CD14-positive monocyte (primary cell): ENCODE measurements around the gene KCNT1. TPM values are rescaled to one million over a fixed set of nuclear protein-coding genes. Genes with fewer than 3 reads are reported as not detected.

Experiments used
- DNase-seq, 3 donors: peaks; one replicate each; pipeline ENCODE4 v3.0.0-alpha.2; 2011 to 2022
- H2AFZ ChIP-seq: 2 replicates; pipeline ENCODE4 v1.6.0; 2012; ENCODE audit warnings: mild to moderate bottlenecking, low read depth, low read length, inconsistent platforms; ENCODE audit not compliant: insufficient read depth, poor library complexity, severe bottlenecking
- H3K27ac ChIP-seq, 2 donors: 1 replicate in 1 of 2; 2 replicates in 1 of 2; pipeline ENCODE4 v1.5.1; 2012 to 2013; ENCODE audit warnings: low read length in 2 of 2, control low read depth in 1 of 2, inconsistent platforms in 1 of 2, low read depth in 1 of 2, mild to moderate bottlenecking in 1 of 2
- H3K27me3 ChIP-seq, 2 donors: one replicate each; pipeline versions ENCODE4 v1.6.0 to v1.6.1; 2011 to 2013; ENCODE audit warnings: low read length in 2 of 2; ENCODE audit not compliant: control insufficient read depth in 2 of 2, insufficient read depth in 2 of 2
- H3K36me3 ChIP-seq, 2 donors: replicated peaks in 1 of 2; 1 replicate in 1 of 2; 2 replicates in 1 of 2; pipeline versions ENCODE4 v1.5.1 to v1.6.1; 2012 to 2013; ENCODE audit warnings: low read length in 2 of 2, control low read depth in 1 of 2, inconsistent platforms in 1 of 2, mild to moderate bottlenecking in 1 of 2; ENCODE audit not compliant: insufficient read depth in 2 of 2, control insufficient read depth in 1 of 2
- H3K4me1 ChIP-seq, 2 donors: 1 replicate in 1 of 2; 2 replicates in 1 of 2; pipeline versions ENCODE4 v1.5.1 to v1.6.1; 2012 to 2013; ENCODE audit warnings: low read length in 2 of 2, control low read depth in 1 of 2, inconsistent platforms in 1 of 2, mild to moderate bottlenecking in 1 of 2, moderate library complexity in 1 of 2; ENCODE audit not compliant: insufficient read depth in 2 of 2, control insufficient read depth in 1 of 2
- H3K4me2 ChIP-seq: replicated peaks from 2 replicates; pipeline ENCODE3; 2012; ENCODE audit warnings: low read length, moderate library complexity, mild to moderate bottlenecking; ENCODE audit not compliant: poor library complexity, severe bottlenecking; ENCODE audit errors: extremely low read depth
- H3K4me3 ChIP-seq, 3 experiments: fragments of 200-600 bp in 1 of 3; sonication (generic) in 1 of 3; replicated peaks in 1 of 3; 1 replicate in 2 of 3; 2 replicates in 1 of 3; pipeline ENCODE4 v1.5.1; 2011 to 2013; ENCODE audit warnings: low read length in 3 of 3, mild to moderate bottlenecking in 3 of 3, control low read depth in 2 of 3, low read depth in 2 of 3, inconsistent platforms in 1 of 3, moderate library complexity in 1 of 3
- H3K79me2 ChIP-seq: 2 replicates; pipeline ENCODE4 v1.6.0; 2012; ENCODE audit warnings: mild to moderate bottlenecking, control low read depth, inconsistent platforms, low read length, moderate library complexity; ENCODE audit not compliant: insufficient read depth
- H3K9ac ChIP-seq: 2 replicates; pipeline ENCODE4 v1.6.0; 2017; ENCODE audit warnings: low read length, mild to moderate bottlenecking; ENCODE audit not compliant: insufficient read depth, poor library complexity, severe bottlenecking
- H3K9me3 ChIP-seq, 2 donors: replicated peaks in 1 of 2; 1 replicate in 1 of 2; 2 replicates in 1 of 2; pipeline versions ENCODE4 v1.5.1 to v1.6.1; 2012 to 2013; ENCODE audit warnings: low read length in 2 of 2, control low read depth in 1 of 2; ENCODE audit not compliant: control insufficient read depth in 1 of 2, insufficient read depth in 1 of 2
- H4K20me1 ChIP-seq: 2 replicates; pipeline ENCODE4 v1.6.0; 2012; ENCODE audit warnings: mild to moderate bottlenecking, low read length, control low read depth, moderate library complexity; ENCODE audit not compliant: insufficient read depth
- H3K27ac Mint-ChIP-seq, 7 donors: one replicate each; pipeline ENCODE4 v1.8.0; 2020; ENCODE audit warnings: mild to moderate bottlenecking in 7 of 7, mixed read lengths in 7 of 7, moderate library complexity in 6 of 7, inconsistent platforms in 2 of 7
- H3K27me3 Mint-ChIP-seq, 3 donors: one replicate each; pipeline ENCODE4 v1.8.0; 2021 to 2022; ENCODE audit warnings: low read depth in 3 of 3, mild to moderate bottlenecking in 3 of 3, mixed read lengths in 3 of 3, moderate library complexity in 3 of 3, inconsistent platforms in 1 of 3
- H3K36me3 Mint-ChIP-seq, 2 donors: one replicate each; pipeline ENCODE4 v1.8.0; 2020; ENCODE audit warnings: mixed read lengths in 2 of 2, inconsistent platforms in 1 of 2, mild to moderate bottlenecking in 1 of 2
- H3K4me1 Mint-ChIP-seq: one replicate; pipeline ENCODE4 v1.8.0; 2020; ENCODE audit warnings: mild to moderate bottlenecking, mixed read lengths
- H3K4me3 Mint-ChIP-seq, 2 donors: one replicate each; pipeline ENCODE4 v1.8.0; 2020; ENCODE audit warnings: mild to moderate bottlenecking in 2 of 2, mixed read lengths in 2 of 2, moderate library complexity in 1 of 2
- H3K9me3 Mint-ChIP-seq, 7 donors: one replicate each; pipeline ENCODE4 v1.8.0; 2020 to 2022; ENCODE audit warnings: mixed read lengths in 7 of 7, mild to moderate bottlenecking in 6 of 7, moderate library complexity in 6 of 7, inconsistent platforms in 2 of 7
- WGBS: methylation state at CpG from one replicate; pipeline ENCODE4 v1.1.5; 2013; ENCODE audit warnings: missing lambda C conversion rate; ENCODE audit not compliant: insufficient coverage; 5-methylcytosine and 5-hydroxymethylcytosine counted together
- intact Hi-C, 2 donors: fragments of 100-400 bp; cut with micrococcal nuclease; formaldehyde crosslinking; loops; one replicate each; pipeline versions ENCODE4 v1.15.0 to v1.15.1; 2023
- polyA plus RNA-seq, 3 donors: library from polyadenylated mRNA; depleted of rRNA in 1 of 3; unstranded in 2 of 3; stranded (reverse) in 1 of 3; fragments of 300-500 nt in 2 of 3; fragments of >200 nt in 1 of 3; fragmentation: Illumina TruSeq in 2 of 3; gene quantifications; 1 replicate in 2 of 3; 2 replicates in 1 of 3; pipeline ENCODE4 v1.2.3, GENCODE V29; 2012 to 2021
- TF ChIP-seq, protein P1 (sequence below): fragments of 200-600 bp; IDR thresholded peaks from one replicate; pipeline ENCODE4 v1.8.0; 2022; ENCODE audit warnings: antibody characterized with exemption, mild to moderate bottlenecking

The KCNT1 gene
- polyA plus RNA-seq, 3 donors, result not detected

DNA sequence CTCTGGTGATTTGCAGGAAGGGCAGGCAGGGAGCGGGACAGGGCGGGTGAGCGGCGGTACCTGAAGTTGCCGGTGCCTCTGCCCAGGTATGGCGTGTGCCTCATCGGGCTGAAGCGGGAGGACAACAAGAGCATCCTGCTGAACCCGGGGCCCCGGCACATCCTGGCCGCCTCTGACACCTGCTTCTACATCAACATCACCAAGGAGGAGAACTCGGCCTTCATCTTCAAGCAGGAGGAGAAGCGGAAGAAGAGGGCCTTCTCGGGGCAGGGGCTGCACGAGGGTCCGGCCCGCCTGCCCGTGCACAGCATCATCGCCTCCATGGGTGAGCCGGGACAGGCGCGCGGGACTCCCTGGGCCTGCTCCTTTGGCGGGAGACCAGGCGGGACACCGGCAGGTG is 68.8 kb downstream of the KCNT1 start:
- TF ChIP-seq, protein P1, sequence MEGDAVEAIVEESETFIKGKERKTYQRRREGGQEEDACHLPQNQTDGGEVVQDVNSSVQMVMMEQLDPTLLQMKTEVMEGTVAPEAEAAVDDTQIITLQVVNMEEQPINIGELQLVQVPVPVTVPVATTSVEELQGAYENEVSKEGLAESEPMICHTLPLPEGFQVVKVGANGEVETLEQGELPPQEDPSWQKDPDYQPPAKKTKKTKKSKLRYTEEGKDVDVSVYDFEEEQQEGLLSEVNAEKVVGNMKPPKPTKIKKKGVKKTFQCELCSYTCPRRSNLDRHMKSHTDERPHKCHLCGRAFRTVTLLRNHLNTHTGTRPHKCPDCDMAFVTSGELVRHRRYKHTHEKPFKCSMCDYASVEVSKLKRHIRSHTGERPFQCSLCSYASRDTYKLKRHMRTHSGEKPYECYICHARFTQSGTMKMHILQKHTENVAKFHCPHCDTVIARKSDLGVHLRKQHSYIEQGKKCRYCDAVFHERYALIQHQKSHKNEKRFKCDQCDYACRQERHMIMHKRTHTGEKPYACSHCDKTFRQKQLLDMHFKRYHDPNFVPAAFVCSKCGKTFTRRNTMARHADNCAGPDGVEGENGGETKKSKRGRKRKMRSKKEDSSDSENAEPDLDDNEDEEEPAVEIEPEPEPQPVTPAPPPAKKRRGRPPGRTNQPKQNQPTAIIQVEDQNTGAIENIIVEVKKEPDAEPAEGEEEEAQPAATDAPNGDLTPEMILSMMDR, result no peak
- no peak overlapping the region for H3K4me2 ChIP-seq
- no peak overlapping the region for H3K27ac Mint-ChIP-seq
- no peaks in the 10 kb centered on the region for H3K4me1 ChIP-seq
- no peaks in the 10 kb centered on the region for H4K20me1 ChIP-seq
- H3K9ac ChIP-seq, result no peak overlapping the region
- H3K27ac ChIP-seq, result no peak overlapping the region
- no peaks in the 10 kb centered on the region for H3K36me3 ChIP-seq
- H3K27me3 ChIP-seq, result no peaks in the 10 kb centered on the region
- intact Hi-C loops, result no loop called here
- no peak overlapping the region for H3K4me3 Mint-ChIP-seq
- peaks cover 0 to 1% (median 0%) of the 10 kb centered on the region in 3 donors for H3K27me3 Mint-ChIP-seq
- peaks cover 19 to 37% (median 25%) of the 10 kb centered on the region in 7 donors for H3K9me3 Mint-ChIP-seq
- H3K9me3 ChIP-seq, result peaks cover 21 to 23% of the 10 kb centered on the region in 2 donors
- no peak for DNase-seq
- H3K79me2 ChIP-seq, result no peaks in the 10 kb centered on the region
- 92% methylated on average over 25 of the region's 26 CpGs for WGBS
- H3K4me3 ChIP-seq, result no peak overlapping the region
- no peaks in the 10 kb centered on the region for H3K4me1 Mint-ChIP-seq
- H2AFZ ChIP-seq, result no peak overlapping the region
- H3K36me3 Mint-ChIP-seq, result no peaks in the 10 kb centered on the region

DNA sequence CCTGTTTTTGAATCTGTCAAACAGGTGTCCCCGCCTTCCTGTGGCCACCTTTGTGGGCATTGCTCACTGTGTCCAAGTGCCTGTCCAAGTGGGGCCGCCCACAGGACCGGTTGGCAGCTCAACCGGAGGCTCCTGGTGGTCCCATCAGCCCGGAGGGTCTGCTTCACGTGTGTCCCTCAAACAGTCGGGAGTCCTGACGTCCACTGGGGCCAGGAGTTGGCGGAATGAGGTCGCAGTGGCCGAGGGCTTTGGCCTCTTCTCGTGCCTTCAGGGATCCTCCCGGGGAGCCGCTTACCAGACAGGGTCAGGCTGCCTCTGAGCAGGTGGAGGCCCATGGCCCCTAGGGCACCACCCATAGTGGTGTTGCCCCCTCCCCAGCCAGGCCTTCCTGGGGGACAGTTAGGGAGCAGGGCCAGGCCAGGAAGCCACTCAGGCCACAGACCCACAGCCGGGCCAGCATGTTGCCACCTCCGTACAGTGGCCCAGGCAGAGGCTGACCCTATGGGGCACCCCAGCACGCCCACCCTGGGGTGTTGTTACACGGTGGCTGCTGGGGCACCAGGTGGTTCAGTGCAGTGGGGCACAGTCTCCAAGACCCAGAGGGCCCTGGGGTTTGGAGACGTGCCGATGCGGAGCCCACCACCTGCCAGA is 69.5 kb downstream of the KCNT1 start:
- intact Hi-C loops, result no loop called here
- Mint-ChIP-seq H3K36me3 (no peaks in the 10 kb centered on the region), H3K9me3 (peaks cover 12 to 30% (median 18%) of the 10 kb centered on the region in 7 donors), H3K4me3 (no peak overlapping the region), H3K4me1 (no peaks in the 10 kb centered on the region), H3K27ac (no peak overlapping the region), H3K27me3 (peaks cover 0 to 1% (median 0%) of the 10 kb centered on the region in 3 donors)
- TF ChIP-seq, protein P1, result no peak
- Histone ChIP-seq H4K20me1 (no peaks in the 10 kb centered on the region), H3K4me1 (no peaks in the 10 kb centered on the region), H3K27me3 (no peaks in the 10 kb centered on the region), H3K9me3 (peaks cover 14 to 16% of the 10 kb centered on the region in 2 donors), H3K4me2 (no peak overlapping the region), H3K9ac (no peak overlapping the region), H3K4me3 (no peak overlapping the region), H3K79me2 (no peaks in the 10 kb centered on the region), H2AFZ (no peak overlapping the region), H3K36me3 (no peaks in the 10 kb centered on the region), H3K27ac (no peak overlapping the region)
- WGBS, result 90% methylated on average over 21 of the region's 21 CpGs
- no peak for DNase-seq
